HepG2 (cell line): ENCODE measurements around the gene TMEM253. TPM values are rescaled to one million over a fixed set of nuclear protein-coding genes. Genes with fewer than 3 reads are reported as not detected.

Experiments used
- EEA1 ChIP-seq: sonication (generic); formaldehyde crosslinking; IDR thresholded peaks from 2 replicates; pipeline ENCODE4 v1.5.1; 2020; ENCODE audit warnings: mild to moderate bottlenecking, missing genetic modification reagents, borderline replicate concordance
- GABPB1 ChIP-seq: IDR thresholded peaks from 2 replicates; pipeline ENCODE4 v1.6.1; 2016; ENCODE audit warnings: mild to moderate bottlenecking, missing genetic modification reagents, moderate library complexity, missing compliant biosample characterization
- MZF1 ChIP-seq: sonication (generic); formaldehyde crosslinking; IDR thresholded peaks from 2 replicates; pipeline ENCODE4 v1.8.1; 2023; ENCODE audit warnings: mild to moderate bottlenecking, missing genetic modification reagents, borderline replicate concordance
- RAD21 ChIP-seq: fragments of 450-650 bp; formaldehyde crosslinking; IDR thresholded peaks from 2 replicates; pipeline ENCODE4 v1.5.0; 2020; ENCODE audit warnings: mild to moderate bottlenecking
- RAD51 ChIP-seq: fragments of 450-650 bp; IDR thresholded peaks from 2 replicates; pipeline ENCODE4 v1.6.1; 2016; ENCODE audit warnings: borderline replicate concordance
- SAFB2 ChIP-seq: sonication (generic); formaldehyde crosslinking; IDR thresholded peaks from 2 replicates; pipeline ENCODE4 v1.5.1; 2020; ENCODE audit warnings: missing genetic modification reagents, low read depth, mild to moderate bottlenecking, borderline replicate concordance
- YY1 ChIP-seq: IDR thresholded peaks from 2 replicates; pipeline ENCODE4 v1.6.1; 2011; ENCODE audit warnings: low read length, low read depth, moderate library complexity, mild to moderate bottlenecking; ENCODE audit not compliant: insufficient read depth, insufficient replicate concordance
- ZKSCAN5 ChIP-seq: sonication (generic); formaldehyde crosslinking; IDR thresholded peaks from 2 replicates; pipeline ENCODE4 v1.5.1; 2020; ENCODE audit warnings: mild to moderate bottlenecking, missing genetic modification reagents
- ZNF503 ChIP-seq: sonication (generic); formaldehyde crosslinking; IDR thresholded peaks from 2 replicates; pipeline ENCODE4 v1.4.0; 2020; ENCODE audit warnings: missing genetic modification reagents
- ZNF614 ChIP-seq: IDR thresholded peaks from 2 replicates; pipeline ENCODE4 v1.6.1; 2018; ENCODE audit warnings: missing biosample characterization, missing genetic modification reagents, inconsistent platforms, borderline replicate concordance
- ZNF768 ChIP-seq: sonication (generic); formaldehyde crosslinking; IDR thresholded peaks from 2 replicates; pipeline ENCODE4 v1.4.0; 2020; ENCODE audit warnings: missing genetic modification reagents
- polyA plus RNA-seq, 8 experiments: library from polyadenylated mRNA; depleted of rRNA in 3 of 8; stranded (reverse) in 7 of 8; unstranded in 1 of 8; fragments of >200 nt; fragmentation: Illumina TruSeq in 4 of 8; extraction: Trizol in 4 of 8; gene quantifications; 2 replicates each; pipeline versions ENCODE4 v1.2.1 to v1.2.3, GENCODE V29; 2011 to 2016; ENCODE audit warnings: low read depth in 4 of 8, missing spikeins in 1 of 8, mixed read lengths in 1 of 8; ENCODE audit not compliant: insufficient read depth in 1 of 8
- total RNA-seq, 5 experiments: library from RNA; depleted of rRNA; stranded (reverse); fragments of >200 nt; fragmentation: Illumina TruSeq; extraction: Trizol; gene quantifications; 2 replicates each; pipeline ENCODE4 v1.2.3, GENCODE V29; 2016; ENCODE audit warnings: low read depth in 1 of 5
- TF ChIP-seq, protein P1 (sequence below): sonication (generic); formaldehyde crosslinking; IDR thresholded peaks from 2 replicates; pipeline ENCODE4 v1.8.0; 2023; ENCODE audit warnings: mild to moderate bottlenecking, missing genetic modification reagents
- TF ChIP-seq, protein P2 (sequence below): sonication (generic); formaldehyde crosslinking; IDR thresholded peaks from 2 replicates; pipeline ENCODE4 v1.4.0; 2020; ENCODE audit warnings: mild to moderate bottlenecking, missing genetic modification reagents
- TF ChIP-seq, protein P3 (sequence below): sonication (generic); formaldehyde crosslinking; IDR thresholded peaks from 2 replicates; pipeline ENCODE4 v1.4.0; 2020; ENCODE audit warnings: missing genetic modification reagents
- TF ChIP-seq, protein P4 (sequence below): sonication (generic); formaldehyde crosslinking; IDR thresholded peaks from 2 replicates; pipeline ENCODE4 v1.8.1; 2023; ENCODE audit warnings: missing genetic modification reagents, mild to moderate bottlenecking, borderline replicate concordance
- TF ChIP-seq, protein P5 (sequence below): IDR thresholded peaks from 2 replicates; pipeline ENCODE4 v1.6.1; 2012; ENCODE audit warnings: low read length, improper control_type of control experiment

The TMEM253 gene
- total and polyA plus RNA-seq, 2 of the 13 experiments (the other 11 are each of a cell fraction or from before 2014, with no cell fraction given) = 0.29 to 0.45 TPM

DNA sequence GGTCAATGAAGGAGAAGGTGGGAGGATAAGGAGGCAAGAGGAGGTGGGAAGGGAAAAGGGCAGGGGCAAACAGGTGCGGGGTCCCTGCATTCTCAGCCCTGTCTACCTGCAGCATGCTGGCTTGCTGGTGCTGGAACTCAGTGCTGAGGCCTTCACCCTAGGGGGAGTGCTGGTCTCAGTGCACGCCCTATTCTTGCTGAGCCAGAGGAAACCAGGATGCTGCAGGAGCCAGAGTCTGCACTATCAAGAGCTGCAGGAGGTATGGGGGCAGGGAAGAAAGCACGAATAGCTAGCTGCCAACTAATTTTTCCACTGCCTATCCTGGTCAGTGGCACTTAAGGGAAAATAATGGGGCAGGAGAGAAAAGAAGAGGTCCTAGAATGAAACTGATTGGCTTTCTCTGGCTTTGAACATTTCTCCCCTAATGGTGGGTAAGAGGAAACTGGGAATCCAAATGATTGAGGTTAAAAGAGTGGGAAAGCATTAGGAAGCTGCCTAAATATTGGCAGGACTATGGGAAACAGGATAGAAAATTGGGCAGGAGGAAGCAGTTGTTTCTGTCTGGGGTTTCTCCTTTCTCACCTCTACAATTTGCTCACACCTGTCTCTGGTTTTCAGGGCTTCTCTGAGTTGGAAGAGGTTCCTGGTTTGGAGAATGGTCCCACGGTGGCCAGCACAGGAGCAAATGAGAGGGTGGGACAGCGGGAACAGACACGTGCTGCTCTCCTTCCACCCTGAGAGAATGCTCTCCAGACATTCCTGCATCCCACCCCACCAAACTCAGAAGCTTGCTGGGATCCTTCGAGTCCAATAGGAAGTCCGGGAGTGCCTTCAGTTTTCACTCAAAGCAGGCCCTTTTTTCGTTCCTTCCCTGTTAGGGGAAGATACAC lies 1.9 kb downstream of the TMEM253 start (continued):
- TF ChIP-seq YY1 = no peak
- 0 out of 2 replicates have a peak, but pooled peaks have one; percentile 20 for TF ChIP-seq EEA1 (CRISPR knock-in tag)
- TF ChIP-seq, protein P1, sequence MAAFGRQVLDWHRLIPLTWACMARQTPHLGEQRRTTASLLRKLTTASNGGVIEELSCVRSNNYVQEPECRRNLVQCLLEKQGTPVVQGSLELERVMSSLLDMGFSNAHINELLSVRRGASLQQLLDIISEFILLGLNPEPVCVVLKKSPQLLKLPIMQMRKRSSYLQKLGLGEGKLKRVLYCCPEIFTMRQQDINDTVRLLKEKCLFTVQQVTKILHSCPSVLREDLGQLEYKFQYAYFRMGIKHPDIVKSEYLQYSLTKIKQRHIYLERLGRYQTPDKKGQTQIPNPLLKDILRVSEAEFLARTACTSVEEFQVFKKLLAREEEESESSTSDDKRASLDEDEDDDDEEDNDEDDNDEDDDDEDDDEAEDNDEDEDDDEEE = no peak
- TF ChIP-seq MZF1 (CRISPR knock-in tag) = no peak
- peak; percentile 49; the same call in 1 of the 2 replicates for TF ChIP-seq ZNF503 (CRISPR knock-in tag)
- TF ChIP-seq RAD51 = 0 out of 2 replicates have a peak, but pooled peaks have one; percentile 1
- TF ChIP-seq, protein P2, sequence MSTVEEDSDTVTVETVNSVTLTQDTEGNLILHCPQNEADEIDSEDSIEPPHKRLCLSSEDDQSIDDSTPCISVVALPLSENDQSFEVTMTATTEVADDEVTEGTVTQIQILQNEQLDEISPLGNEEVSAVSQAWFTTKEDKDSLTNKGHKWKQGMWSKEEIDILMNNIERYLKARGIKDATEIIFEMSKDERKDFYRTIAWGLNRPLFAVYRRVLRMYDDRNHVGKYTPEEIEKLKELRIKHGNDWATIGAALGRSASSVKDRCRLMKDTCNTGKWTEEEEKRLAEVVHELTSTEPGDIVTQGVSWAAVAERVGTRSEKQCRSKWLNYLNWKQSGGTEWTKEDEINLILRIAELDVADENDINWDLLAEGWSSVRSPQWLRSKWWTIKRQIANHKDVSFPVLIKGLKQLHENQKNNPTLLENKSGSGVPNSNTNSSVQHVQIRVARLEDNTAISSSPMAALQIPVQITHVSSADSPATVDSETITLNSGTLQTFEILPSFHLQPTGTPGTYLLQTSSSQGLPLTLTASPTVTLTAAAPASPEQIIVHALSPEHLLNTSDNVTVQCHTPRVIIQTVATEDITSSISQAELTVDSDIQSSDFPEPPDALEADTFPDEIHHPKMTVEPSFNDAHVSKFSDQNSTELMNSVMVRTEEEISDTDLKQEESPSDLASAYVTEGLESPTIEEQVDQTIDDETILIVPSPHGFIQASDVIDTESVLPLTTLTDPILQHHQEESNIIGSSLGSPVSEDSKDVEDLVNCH (CRISPR knock-in tag) = no peak
- TF ChIP-seq, protein P3, sequence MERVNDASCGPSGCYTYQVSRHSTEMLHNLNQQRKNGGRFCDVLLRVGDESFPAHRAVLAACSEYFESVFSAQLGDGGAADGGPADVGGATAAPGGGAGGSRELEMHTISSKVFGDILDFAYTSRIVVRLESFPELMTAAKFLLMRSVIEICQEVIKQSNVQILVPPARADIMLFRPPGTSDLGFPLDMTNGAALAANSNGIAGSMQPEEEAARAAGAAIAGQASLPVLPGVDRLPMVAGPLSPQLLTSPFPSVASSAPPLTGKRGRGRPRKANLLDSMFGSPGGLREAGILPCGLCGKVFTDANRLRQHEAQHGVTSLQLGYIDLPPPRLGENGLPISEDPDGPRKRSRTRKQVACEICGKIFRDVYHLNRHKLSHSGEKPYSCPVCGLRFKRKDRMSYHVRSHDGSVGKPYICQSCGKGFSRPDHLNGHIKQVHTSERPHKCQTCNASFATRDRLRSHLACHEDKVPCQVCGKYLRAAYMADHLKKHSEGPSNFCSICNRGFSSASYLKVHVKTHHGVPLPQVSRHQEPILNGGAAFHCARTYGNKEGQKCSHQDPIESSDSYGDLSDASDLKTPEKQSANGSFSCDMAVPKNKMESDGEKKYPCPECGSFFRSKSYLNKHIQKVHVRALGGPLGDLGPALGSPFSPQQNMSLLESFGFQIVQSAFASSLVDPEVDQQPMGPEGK = peak; percentile 22; the same call in 1 of the 2 replicates
- no peak for TF ChIP-seq RAD21 (CRISPR knock-in tag)
- TF ChIP-seq, protein P4, sequence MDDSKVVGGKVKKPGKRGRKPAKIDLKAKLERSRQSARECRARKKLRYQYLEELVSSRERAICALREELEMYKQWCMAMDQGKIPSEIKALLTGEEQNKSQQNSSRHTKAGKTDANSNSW (CRISPR knock-in tag) = no peak
- TF ChIP-seq ZNF768 (CRISPR knock-in tag) = no peak
- no peak for TF ChIP-seq GABPB1 (CRISPR knock-in tag)
- TF ChIP-seq, protein P5, sequence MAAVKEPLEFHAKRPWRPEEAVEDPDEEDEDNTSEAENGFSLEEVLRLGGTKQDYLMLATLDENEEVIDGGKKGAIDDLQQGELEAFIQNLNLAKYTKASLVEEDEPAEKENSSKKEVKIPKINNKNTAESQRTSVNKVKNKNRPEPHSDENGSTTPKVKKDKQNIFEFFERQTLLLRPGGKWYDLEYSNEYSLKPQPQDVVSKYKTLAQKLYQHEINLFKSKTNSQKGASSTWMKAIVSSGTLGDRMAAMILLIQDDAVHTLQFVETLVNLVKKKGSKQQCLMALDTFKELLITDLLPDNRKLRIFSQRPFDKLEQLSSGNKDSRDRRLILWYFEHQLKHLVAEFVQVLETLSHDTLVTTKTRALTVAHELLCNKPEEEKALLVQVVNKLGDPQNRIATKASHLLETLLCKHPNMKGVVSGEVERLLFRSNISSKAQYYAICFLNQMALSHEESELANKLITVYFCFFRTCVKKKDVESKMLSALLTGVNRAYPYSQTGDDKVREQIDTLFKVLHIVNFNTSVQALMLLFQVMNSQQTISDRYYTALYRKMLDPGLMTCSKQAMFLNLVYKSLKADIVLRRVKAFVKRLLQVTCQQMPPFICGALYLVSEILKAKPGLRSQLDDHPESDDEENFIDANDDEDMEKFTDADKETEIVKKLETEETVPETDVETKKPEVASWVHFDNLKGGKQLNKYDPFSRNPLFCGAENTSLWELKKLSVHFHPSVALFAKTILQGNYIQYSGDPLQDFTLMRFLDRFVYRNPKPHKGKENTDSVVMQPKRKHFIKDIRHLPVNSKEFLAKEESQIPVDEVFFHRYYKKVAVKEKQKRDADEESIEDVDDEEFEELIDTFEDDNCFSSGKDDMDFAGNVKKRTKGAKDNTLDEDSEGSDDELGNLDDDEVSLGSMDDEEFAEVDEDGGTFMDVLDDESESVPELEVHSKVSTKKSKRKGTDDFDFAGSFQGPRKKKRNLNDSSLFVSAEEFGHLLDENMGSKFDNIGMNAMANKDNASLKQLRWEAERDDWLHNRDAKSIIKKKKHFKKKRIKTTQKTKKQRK = no peak
- TF ChIP-seq SAFB2 (CRISPR knock-in tag) = 0 out of 2 replicates have a peak, but pooled peaks have one; percentile 52
- TF ChIP-seq ZKSCAN5 (CRISPR knock-in tag) = no peak
- TF ChIP-seq ZNF614 (CRISPR knock-in tag) = peak; percentile 24; the same call in 1 of the 2 replicates
